RPMI8226 (cell line): ENCODE data around the gene EXPH5.
"Not testable (repeated sequence)": the region's sequence is repeated elsewhere in the genome, so short reads cannot be mapped to it uniquely, and the experiment has no call there.

Experiments
- DNase-seq: peaks from one replicate; pipeline ENCODE4 v3.0.0-alpha.2; 2015

The EXPH5 gene

DNA sequence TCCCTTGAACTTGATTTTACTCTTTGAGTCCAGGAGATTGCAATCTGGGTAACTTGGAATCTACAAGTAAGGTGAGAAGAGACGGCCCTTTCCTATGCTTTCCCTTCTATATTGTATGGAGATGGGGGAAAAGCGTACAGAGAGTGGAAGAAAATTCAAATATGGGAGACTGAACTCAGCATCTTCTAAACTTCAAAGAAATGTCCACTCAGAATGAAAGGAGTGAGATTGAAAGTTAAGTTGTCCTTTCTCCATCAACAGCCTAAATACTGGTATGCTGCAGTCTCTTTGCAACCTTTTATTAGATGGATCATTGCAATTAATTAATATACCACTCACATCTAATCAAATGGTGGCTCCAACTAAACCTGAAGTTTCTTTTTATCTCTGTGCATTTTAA is 6.4 kb upstream of the EXPH5 start:
- DNase-seq = no peak

GRCh38 chr11:108597736-108598355 is 4.3 kb upstream of the EXPH5 start:
- no peak for DNase-seq

DNA sequence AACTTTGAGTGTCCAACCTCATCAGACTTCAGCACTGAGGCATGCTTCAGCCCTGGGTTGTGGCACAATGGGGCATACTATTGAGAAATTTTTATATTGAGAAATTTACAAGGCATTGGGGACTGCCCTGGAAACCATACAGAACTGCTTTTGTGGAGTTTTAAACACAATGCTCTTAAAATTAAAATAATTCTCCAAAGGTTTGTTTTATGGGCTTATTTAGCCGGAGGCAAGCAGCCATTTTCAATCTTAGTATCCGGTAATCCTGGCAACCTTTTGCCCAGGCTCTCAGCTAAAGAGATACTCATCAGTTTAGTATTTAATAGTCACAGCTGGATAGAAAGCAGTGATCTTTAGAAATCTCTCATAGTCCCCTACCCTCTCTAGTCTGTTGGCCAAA is 3.1 kb upstream of the EXPH5 start:
- no peak for DNase-seq

GRCh38 chr11:108593923-108594434 is 411 bp upstream of the EXPH5 start:
- no peak for DNase-seq

DNA sequence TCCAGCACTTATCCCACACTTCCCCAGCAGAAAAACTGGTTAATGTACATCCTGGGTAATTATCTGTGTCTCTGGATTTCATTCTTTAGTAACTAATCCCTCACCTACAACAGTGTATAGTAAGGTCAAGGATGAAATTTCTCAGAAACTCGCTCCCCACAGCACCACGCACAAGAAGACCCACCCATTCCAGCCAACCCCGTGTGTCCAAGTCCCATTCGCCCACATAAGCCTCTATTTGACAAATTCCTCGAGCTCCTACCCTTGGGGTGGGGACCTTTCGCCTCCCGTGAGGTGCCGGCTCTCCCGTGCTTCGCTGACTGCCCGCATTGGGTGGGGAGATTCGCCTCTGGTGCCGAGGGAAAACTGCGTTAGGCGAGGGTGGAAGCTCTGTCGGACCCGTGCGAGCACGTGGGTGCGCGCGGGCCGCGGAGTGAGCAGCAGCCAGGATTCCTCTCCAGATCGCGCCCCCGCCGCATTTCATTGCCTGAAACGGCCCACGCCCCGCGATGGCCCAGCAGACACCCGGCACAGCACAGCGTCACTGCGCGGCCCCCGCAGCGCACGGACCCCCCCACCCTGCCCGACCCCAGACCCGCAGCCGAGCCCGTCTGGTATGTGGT is 866 bp downstream of the EXPH5 start:
- DNase-seq = no peak

DNA sequence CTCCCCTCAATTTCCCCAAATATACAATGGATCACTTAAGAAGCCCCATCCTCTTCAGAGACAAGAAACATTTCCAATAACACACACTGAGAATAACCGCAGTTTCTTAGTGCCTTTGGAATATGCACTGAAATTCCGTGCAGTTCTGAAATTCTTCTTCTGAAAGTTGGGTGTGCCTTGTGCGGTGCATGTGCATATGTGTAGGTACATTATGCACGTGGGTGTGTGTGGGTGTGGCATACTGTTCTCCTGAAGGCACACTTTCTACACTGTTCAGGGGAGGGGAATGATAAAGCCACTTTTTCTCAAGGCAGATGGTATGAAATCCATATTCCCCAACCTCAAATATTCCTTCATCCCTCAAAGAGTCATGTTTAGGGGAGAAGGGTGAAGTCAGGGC is 1.7 kb downstream of the EXPH5 start:
- DNase-seq = no peak

DNA sequence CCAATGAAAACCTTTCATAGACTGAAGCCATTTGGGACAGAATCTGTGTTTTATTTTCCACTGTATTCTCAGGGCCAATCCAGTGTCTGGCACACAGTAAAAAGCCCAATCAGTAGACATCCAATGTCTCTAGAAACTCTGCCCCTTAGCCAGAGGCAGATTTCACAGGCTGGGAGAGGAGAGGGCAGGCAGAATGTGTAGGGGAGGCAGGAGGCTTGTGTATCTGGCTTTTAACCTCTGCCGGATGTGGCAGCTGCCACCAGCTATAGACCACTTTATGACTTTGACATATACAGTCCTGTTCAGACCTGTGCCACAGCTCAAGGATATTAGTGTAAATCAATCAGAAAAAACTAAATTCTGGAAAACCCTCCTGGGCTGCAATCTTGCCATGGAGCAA is 4.4 kb downstream of the EXPH5 start:
- no peak for DNase-seq

- DNase-seq = no peak
Observed at GRCh38 chr11:108588287-108588686, 5.3 kb downstream of the EXPH5 start.

GRCh38 chr11:108587109-108587508 is 6.5 kb downstream of the EXPH5 start:
- DNase-seq = no peak

GRCh38 chr11:108586600-108586999 is 7.0 kb downstream of the EXPH5 start:
- no peak for DNase-seq

GRCh38 chr11:108586185-108586584 is 7.4 kb downstream of the EXPH5 start:
- DNase-seq = not testable (repeated sequence)

DNA sequence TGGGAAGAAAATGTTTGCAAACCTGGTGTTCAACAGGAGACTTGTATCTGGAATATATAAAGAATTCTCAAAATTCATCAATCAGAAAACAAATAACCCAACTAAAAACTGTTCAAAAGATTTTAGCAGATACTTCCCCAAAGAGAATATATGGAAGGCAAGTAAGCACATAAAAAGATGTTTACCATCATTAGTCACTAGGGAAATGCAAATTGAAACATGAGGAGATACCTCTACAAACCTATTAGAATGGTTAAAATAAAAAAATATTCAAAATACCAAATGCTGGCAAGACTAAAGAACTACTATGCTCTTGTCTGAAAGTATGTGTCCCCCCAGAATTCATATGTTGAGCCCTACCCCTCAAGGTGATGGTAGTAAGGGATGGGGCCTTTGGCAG is 8.6 kb downstream of the EXPH5 start:
- no peak for DNase-seq

DNA sequence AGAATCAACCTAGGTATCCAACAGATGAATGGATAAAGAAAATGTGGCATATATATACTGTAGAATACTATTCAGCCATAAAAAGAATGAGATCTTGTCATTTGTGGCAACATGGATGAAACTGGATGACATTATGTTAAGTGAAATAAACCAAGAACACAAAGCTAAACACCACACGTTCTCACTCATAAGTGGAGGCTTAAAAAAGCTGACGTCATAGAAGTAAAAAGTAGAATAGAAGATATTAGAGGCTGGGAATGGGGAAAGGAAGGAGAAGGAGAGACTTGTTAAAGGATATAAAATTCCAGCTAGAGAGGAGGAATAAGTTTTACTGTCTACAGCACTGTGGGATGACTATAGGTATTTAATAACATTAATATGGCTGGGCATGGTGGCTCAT is 12.9 kb downstream of the EXPH5 start:
- DNase-seq = no peak

DNA sequence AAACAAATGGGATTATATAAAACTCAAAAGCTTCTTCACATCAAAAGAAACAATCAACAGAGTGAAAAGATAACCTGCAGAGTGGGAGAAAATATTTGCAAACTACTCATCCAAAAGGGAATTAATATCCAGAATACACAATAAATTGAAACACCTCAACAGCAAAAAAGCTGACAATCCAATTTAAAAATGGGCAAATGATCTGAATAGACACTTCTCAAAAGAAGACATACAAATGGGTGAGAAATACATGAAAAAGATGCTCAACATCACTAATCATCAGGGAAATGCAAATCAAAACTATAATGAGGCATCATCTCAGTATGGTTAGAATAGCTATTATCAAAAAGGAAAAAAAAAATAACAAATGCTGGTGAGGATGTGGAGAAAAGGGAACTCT is 13.5 kb downstream of the EXPH5 start:
- no peak for DNase-seq

DNA sequence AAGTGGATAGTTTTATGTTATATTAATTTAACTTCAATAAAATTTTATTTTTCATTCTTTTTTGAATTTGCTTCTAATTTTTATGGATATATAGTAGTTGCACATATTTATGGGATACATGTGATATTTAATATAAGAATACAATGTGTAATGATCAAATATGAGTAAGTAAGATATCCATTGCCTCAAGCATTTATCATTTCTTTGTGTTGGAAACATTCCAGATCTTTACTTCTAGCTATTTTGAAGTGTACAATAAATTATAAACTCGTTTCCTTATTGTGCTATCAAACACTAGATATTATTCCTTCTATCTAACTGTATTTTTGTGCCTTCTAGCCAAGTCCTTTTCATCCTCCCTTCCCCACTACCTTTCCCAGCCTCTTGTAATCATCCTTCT is 17.0 kb downstream of the EXPH5 start:
- DNase-seq = no peak

- DNase-seq = no peak
Observed at GRCh38 chr11:108574675-108575074, 18.9 kb downstream of the EXPH5 start.

DNA sequence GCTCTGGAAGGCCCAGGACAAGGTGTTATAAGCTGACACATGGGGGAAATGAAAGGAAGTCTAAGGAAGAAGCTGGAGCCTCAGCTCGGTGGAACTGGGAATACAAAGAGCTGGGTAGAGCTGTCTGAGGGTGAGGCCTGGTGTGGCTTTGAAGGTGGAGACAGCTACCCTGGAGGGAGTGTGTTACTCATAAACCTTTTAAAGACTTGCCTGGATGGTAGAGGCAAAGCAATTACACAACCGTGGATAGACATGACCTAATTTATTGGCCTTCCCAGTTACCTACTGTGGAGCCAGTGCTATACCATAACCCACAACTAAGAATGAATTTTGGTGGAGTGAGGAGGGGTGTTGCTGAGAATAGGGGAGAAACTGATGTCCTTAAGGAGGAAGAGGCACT is 22.6 kb downstream of the EXPH5 start:
- no peak for DNase-seq

GRCh38 chr11:108569896-108570295 is 23.7 kb downstream of the EXPH5 start:
- DNase-seq = no peak

GRCh38 chr11:108568195-108568858 is 25.2 kb downstream of the EXPH5 start:
- DNase-seq = no peak

DNA sequence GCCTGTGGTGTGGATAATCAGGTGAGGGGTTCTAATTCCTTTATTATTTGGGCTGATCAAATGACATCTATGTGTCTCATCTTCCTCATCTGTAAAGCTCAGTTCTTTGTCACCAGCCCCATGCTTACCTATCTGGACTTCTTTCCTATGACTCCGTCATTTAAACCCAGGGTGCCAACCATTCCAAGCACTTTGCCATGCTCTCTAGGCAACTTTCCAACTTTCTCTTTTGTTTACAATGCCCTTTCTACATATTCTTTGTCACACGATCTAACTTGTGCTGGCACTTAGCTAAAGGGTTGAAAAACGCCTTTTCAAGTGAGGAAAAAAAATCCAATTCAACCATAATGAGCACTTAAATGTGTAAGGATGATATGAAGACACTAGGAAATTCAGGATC is 27.9 kb downstream of the EXPH5 start:
- DNase-seq = no peak

DNA sequence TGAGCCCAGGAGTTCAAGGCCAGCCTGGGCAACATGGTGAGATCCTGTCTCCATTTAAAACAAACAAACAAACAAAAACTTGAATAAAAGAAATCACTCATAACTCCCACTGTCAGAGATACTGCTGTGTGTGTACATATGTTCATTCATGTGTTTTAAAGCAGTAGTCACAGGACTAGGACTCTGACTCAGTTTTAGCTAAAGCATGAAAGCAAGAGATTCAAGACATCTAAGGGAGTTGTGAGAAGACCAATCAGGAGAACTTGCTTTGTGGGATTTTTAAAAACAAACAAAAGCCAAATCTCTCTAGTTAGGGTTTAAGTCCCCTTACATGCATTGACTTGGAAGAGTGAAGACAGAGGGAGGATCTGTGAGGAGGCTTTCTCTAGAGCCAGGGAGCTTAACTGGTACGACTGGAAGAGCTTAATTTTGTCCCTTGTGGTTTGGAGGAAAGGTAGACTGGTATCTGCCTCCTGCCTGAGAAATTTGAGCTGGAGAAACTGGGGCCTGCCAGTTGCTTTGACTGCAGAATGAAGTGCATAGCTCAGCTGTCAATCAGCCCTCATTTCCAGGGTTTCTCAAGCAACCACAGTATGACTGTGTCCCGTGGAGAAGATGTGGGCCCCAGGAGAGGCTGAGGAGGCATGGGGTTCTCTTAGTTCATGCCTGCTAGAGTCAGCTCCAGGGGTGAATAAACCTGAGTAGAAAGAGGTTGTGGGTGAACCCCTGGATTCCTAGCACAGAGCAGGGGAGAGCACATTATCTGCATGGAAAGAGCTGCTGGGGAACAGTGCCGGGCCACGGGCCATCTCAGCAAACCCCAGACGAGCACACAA is 30.6 kb downstream of the EXPH5 start:
- no peak for DNase-seq

DNA sequence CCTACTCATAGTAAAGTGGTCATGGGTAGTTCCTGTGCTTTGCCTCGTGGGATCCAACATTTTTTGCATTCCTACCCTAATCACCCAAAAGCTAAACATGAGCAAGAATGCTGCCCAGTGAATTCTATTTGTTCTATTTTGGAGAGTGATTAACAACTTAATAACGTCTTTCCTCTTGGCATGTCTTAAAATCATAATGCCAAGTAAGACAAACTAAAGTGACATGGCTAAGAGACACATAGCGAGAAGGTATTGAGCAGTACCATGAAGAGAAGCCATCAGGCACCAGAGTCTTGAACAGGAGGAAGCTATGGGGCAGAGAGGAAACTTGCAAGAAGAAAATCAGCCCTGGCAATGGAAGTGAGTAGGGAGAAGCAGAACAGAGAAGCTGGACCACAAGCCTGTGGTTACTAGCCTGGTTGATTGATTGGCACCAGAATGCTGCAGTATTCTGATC is 32.0 kb downstream of the EXPH5 start:
- DNase-seq = no peak

GRCh38 chr11:108559904-108560303 is 33.7 kb downstream of the EXPH5 start:
- no peak for DNase-seq
